Activated CD4-positive, alpha-beta T cell treated with anti-CD3 and anti-CD28 coated beads, Interleukin-10, Interleukin-2, amounts not matched to agents 100 ng/mL and 50 ng/mL, durations not matched to agents 16 hours and 8 hours (primary cell): ENCODE data around the gene GRAMD4.

ENCODE experiments used
- DNase-seq: peaks from one replicate; pipeline ENCODE4 v3.0.0-alpha.2; 2020

Gene GRAMD4

DNA sequence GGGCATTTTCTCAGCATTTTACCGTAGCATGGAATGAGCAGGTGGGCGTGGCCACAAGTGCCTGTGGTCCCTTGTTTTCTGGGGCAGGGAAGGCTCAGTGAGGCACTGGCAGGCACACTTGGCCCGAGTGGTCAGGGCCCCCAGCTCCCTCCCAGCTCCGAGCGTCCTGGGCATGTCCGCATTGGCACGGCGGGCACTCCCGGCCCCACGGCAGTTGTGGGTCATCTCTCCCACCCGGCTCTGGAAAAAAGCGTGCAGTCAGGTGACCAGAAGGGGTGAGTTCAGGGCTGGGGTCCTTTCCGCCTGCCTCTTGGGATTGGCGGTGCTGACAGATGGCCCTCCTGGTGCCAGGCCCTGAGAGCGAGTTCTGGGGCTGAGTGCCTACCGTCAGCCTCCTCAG lies 55.8 kb downstream of the GRAMD4 start:
- DNase-seq, result no peak

DNA sequence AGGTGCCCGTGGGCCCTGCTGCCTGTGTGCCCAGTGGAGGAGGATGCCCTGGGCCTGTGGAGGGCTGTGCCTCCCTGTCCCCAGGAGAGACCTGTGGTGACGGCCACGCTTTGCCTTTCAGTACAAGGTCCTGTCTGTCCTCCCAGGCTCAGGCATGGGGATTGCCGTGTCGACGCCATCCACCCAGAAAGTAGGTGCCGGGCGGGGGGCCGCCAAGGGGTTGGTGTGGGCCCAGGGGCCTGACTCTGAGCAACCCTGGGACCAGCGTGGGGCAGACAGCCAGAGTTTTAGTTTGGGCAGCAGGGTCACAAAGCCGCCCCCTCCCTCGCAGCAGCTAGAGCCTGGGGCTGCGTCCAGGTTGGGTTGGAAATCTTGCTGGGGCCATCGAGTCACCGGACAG lies 56.3 kb downstream of the GRAMD4 start:
- DNase-seq, result no peak

DNA sequence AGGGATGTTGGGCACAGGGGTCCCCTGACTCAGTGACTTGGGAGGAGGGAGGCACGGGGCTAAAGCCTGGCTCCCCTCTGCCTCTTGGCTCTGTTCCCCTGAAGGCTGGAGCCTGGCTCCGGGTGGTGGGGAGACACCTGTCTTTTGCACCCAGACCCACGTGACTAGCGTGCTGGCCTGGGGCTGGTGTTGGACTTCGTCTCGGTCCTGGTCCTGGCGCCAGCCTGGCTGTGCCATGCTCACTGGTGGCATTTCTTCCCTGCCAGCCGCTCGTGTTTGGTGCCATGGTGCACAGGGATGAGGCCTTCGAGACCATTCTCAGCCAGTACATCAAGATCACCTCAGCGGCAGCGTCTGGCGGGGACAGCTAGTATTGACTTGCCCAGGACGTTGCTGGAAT lies 56.7 kb downstream of the GRAMD4 start:
- no peak for DNase-seq

GRCh38 chr22:46677323-46678002 lies 57.3 kb downstream of the GRAMD4 start:
- DNase-seq, result no peak

GRCh38 chr22:46678003-46678657 lies 57.9 kb downstream of the GRAMD4 start:
- DNase-seq, result no peak

DNA sequence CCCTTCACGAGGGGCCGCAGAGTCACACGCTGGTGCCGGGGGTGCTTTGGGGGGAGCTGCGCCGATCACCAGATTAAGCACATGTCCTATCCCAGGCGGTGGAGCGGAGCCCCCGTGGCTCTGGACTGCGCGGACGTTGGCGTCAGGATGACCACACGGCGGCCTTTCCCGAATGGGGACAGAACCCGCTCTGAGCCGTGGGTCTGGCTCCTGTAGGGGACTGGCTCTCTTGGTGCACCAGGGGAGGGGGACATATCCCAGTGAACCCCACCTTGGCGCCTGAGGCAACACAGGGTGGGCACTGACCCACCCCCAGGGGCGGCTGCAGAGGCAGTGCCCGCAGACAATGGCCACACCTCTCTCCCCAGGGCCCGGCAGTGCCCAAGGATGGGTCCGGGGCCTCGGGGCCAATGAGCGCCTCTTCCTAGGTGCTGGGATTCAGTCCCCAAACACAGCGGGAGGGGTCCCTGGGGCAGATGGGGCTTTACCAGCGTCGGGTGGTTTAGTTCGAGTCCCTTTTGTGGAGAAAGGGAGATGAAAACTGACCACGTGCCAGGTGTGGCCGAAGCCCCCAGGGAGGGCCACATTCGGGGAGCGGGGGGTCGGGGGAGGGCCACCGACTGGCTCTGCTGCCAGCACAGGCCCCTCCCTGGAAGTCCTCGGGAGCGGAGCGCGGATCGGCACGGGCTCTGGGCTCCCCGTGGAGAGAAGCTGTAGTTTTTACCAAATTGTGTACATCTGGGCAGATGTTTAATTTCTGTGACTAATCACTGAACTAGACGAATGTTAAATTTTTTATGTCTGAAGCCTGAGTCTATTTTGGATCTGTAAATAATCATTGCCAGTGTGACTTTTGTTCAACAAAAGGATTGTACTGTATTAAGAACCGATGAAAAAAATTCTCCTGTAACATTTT lies 58.9 kb downstream of the GRAMD4 start:
- no peak for DNase-seq

GRCh38 chr22:46679706-46680269 lies 59.6 kb downstream of the GRAMD4 start:
- no peak for DNase-seq

DNA sequence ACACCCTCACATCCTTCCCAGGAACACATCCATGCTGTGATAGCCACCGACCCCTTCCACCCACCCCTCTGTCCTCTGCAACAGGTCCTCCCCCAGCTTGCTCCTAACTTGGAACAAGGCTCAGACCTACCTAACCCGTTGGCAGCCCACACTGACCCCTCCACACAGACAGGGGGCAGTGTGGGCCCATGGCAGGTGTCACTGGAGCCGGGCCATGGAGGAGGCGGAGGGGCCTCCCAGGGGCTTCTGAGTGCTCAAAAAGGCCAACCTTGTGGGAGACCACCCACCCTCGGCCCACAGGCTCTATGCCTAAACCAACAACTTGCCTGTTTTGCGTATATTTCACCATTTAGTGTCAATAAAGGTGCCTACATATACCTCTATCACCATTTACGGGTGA lies 60.8 kb downstream of the GRAMD4 start:
- peak; percentile 40 for DNase-seq

- no peak for DNase-seq
Measured at GRCh38 chr22:46682011-46682731, 62.0 kb downstream of the GRAMD4 start.

GRCh38 chr22:46684706-46685105 lies 64.5 kb downstream of the GRAMD4 start:
- no peak for DNase-seq

- DNase-seq, result no peak
Measured at GRCh38 chr22:46686221-46687047, 66.2 kb downstream of the GRAMD4 start.

DNA sequence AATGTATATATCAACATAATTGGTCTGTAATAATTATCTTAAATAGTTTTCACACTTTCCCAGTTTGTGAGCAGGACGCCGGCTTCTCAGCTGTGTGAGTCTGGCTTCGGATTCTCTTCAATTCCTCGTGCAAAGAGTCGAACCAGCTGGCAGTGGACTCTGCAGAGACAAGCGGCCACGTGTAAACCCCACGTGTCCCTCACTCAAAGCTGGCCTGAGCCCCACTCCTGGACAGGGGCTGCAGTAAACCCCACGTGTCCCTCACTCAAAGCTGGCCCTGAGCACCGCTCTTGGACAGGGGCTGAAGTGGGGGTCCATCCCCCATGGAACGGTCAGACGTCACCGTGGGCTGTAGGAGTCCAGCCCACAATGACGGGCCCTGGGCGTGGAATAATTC lies 66.9 kb downstream of the GRAMD4 start:
- DNase-seq, result no peak

GRCh38 chr22:46687460-46687859 lies 67.3 kb downstream of the GRAMD4 start:
- no peak for DNase-seq

- no peak for DNase-seq
Measured at GRCh38 chr22:46688949-46689348, 68.8 kb downstream of the GRAMD4 start.

DNA sequence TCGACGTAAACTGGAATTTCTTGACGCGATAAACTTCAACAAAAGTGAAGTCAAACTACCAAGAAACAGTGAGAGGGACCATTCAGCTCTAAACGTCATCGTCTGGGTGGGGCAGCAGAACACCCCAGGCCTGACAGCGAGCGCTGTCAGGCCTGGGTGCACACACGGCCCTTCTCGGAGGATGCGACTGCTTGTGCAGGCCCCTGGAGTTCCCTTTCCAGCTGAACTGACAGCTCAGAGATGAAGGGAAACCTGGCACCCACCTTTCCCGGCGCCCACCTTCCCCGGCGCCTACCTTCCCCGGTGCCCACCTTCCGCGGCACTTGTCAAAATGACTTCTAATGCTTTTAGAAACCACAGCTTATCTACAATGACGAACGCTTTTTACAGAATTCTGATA lies 70.0 kb downstream of the GRAMD4 start:
- DNase-seq, result no peak

DNA sequence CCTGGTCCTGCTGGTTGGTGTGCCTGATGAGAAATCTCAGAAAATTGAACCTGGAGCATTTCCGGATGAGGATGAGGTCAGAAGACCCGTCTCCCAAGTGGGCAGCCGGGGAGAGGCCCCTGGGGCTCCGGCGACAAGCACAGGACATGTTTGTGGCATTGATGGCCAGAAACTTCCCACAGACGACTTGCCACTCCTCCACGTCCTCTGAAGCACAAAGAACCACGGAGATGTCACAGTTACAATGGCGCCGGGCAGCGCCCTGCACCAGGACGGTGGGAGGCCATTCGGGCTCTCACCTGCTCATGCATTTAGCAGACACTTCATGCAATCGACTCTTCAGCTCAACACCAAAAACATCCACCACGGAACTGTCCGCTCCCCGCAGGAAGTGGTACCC lies 71.4 kb downstream of the GRAMD4 start:
- DNase-seq, result no peak

- DNase-seq, result no peak
Measured at GRCh38 chr22:46693634-46694415, 73.6 kb downstream of the GRAMD4 start.

- DNase-seq, result no peak
Measured at GRCh38 chr22:46694416-46695170, 74.4 kb downstream of the GRAMD4 start.

DNA sequence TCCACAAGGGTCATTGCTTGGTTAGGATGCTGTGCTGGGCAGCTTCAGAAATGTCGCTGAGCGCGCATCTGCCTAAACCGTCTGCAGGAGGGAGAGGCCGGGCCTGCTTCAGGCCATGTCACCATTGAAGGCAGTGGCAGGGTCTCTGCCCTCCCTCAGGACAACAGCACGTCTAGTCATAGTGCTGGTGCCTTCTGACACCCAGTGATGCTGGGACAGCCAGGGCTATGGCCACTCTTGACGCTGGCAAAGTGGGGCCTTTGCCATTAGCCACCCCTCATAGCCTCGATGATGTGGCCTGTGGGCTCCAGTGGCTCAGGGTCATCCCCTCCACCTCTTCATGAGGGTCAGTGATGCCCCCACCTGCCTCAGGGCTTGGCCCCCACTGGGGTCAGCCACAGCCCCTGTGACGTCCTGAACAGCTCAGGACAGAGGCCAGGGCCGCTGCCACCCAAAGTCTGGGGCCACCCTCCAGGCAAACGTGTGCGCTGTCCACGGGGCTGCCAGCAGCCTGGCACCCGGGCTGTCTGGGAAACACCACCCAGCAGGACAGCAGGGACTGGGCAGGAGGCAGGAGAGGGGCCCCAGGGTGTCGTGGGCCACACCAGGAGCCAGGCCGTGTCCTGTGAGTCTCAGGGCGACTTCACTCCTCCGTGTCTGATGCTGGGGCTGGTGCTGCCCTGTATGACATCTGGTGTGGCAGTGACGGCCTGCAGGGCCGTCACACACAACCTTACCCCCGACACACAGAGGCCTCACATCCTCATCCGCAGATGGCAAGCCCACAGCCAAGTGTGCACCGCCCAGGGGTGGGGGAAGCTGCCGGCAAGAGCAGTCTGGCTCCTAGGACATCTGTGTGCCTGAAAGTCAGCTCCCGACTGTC lies 75.4 kb downstream of the GRAMD4 start:
- DNase-seq, result no peak
